ENCODE measurements around the gene NMNAT2. TPM values are rescaled to one million over a fixed set of nuclear protein-coding genes. Genes with fewer than 3 reads are reported as not detected.

NMNAT2 gene
- polyA plus RNA-seq, 3 donors, result 0.22 to 0.43 TPM; not detected in 1

- no peaks in the 10 kb centered on the region for H3K4me1 ChIP-seq (ENCODE audit: control insufficient read depth in 1 of 2, insufficient read depth in 2 of 2, low read length in 2 of 2)
- Mint-ChIP-seq H3K27ac (no peak overlapping the region), H3K36me3 (no peaks in the 10 kb centered on the region), H3K4me3 (no peak overlapping the region), H3K27me3 (ENCODE audit: low read depth in 3 of 3) (peaks cover 0 to 4% (median 1%) of the 10 kb centered on the region in 3 donors), H3K9me3 (peaks cover 0 to 3% (median 0%) of the 10 kb centered on the region in 7 donors), H3K4me1 (no peaks in the 10 kb centered on the region)
- H3K27ac ChIP-seq (ENCODE audit: low read depth in 1 of 2, low read length in 2 of 2), result no peak overlapping the region
- DNase-seq, result no peak
- H3K36me3 ChIP-seq (replicated peaks in 1 of 2; ENCODE audit: control insufficient read depth in 1 of 2, insufficient read depth in 2 of 2, low read length in 2 of 2), result no peaks in the 10 kb centered on the region
- peaks cover 0 to 7% of the 10 kb centered on the region in 2 donors for H3K9me3 ChIP-seq (replicated peaks in 1 of 2; ENCODE audit: control insufficient read depth in 1 of 2, insufficient read depth in 1 of 2, low read length in 2 of 2)
- no peak overlapping the region for H3K4me3 ChIP-seq (replicated peaks in 1 of 3; ENCODE audit: low read depth in 2 of 3, low read length in 3 of 3)
- no peaks in the 10 kb centered on the region for H4K20me1 ChIP-seq (ENCODE audit: insufficient read depth, low read length)
- TF ChIP-seq CTCF (IDR thresholded peaks at IDR 0.05), result no peak
- H3K79me2 ChIP-seq (ENCODE audit: insufficient read depth, low read length), result no peaks in the 10 kb centered on the region
- H3K27me3 ChIP-seq (ENCODE audit: control insufficient read depth in 2 of 2, insufficient read depth in 2 of 2, low read length in 2 of 2), result no peaks in the 10 kb centered on the region
- no peak overlapping the region for H3K9ac ChIP-seq (ENCODE audit: insufficient read depth, low read length, poor library complexity, severe bottlenecking)
- no peak overlapping the region for H2AFZ ChIP-seq (ENCODE audit: insufficient read depth, low read depth, low read length, poor library complexity, severe bottlenecking)
- WGBS (ENCODE audit: insufficient coverage), result 90% methylated on average over 5 of the region's 11 CpGs
- H3K4me2 ChIP-seq (replicated peaks; ENCODE audit: extremely low read depth, low read length, poor library complexity, severe bottlenecking), result no peak overlapping the region
- intact Hi-C loops (cut with micrococcal nuclease), result no loop called here
Observed at GRCh38 chr1:183291802-183292514, 126.2 kb downstream of the NMNAT2 start.

DNA sequence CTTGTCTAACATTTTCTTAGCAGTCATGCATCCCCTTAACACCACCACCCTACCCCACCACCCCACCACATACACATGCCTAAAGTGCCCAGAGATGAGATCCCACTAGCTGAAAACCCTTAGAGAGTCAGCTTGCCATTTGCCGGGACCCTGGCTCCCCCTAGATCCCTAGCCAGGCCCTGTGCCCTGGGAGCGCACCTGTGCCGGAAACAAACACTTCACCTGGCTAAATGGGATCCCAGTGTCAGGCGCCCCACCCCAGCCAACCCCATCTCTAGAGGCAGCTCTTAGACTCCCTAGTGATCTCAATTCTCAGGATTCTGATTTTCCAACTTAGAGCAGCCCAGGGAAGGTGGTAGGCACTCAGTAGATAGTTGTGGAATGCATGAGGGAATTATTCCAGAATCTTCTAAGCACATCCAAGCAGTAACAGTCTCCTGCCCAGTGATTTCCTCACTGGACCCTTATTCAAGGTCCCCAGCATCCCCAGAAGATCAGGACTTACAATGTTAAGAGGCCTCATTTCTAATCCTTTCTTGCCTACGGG is 126.9 kb downstream of the NMNAT2 start:
- peaks cover 0 to 3% (median 0%) of the 10 kb centered on the region in 7 donors for H3K9me3 Mint-ChIP-seq
- H3K4me1 Mint-ChIP-seq, result no peaks in the 10 kb centered on the region
- no peak overlapping the region for H3K4me3 ChIP-seq (replicated peaks in 1 of 3; ENCODE audit: low read depth in 2 of 3, low read length in 3 of 3)
- H3K4me1 ChIP-seq (ENCODE audit: control insufficient read depth in 1 of 2, insufficient read depth in 2 of 2, low read length in 2 of 2), result no peaks in the 10 kb centered on the region
- no peaks in the 10 kb centered on the region for H3K36me3 Mint-ChIP-seq
- H3K27me3 ChIP-seq (ENCODE audit: control insufficient read depth in 2 of 2, insufficient read depth in 2 of 2, low read length in 2 of 2), result no peaks in the 10 kb centered on the region
- no peak overlapping the region for H3K27ac ChIP-seq (ENCODE audit: low read depth in 1 of 2, low read length in 2 of 2)
- no peak overlapping the region for H3K4me3 Mint-ChIP-seq
- WGBS (ENCODE audit: insufficient coverage), result 100% methylated on average over 4 of the region's 5 CpGs
- no peak for TF ChIP-seq CTCF (IDR thresholded peaks at IDR 0.05)
- H3K27ac Mint-ChIP-seq, result no peak overlapping the region
- no peak overlapping the region for H3K9ac ChIP-seq (ENCODE audit: insufficient read depth, low read length, poor library complexity, severe bottlenecking)
- peaks cover 0 to 4% (median 0%) of the 10 kb centered on the region in 3 donors for H3K27me3 Mint-ChIP-seq (ENCODE audit: low read depth in 3 of 3)
- H3K9me3 ChIP-seq (replicated peaks in 1 of 2; ENCODE audit: control insufficient read depth in 1 of 2, insufficient read depth in 1 of 2, low read length in 2 of 2), result peaks cover 0 to 7% of the 10 kb centered on the region in 2 donors
- intact Hi-C loops (cut with micrococcal nuclease), result no loop called here
- H2AFZ ChIP-seq (ENCODE audit: insufficient read depth, low read depth, low read length, poor library complexity, severe bottlenecking), result no peak overlapping the region
- no peaks in the 10 kb centered on the region for H3K79me2 ChIP-seq (ENCODE audit: insufficient read depth, low read length)
- no peak overlapping the region for H3K4me2 ChIP-seq (replicated peaks; ENCODE audit: extremely low read depth, low read length, poor library complexity, severe bottlenecking)
- DNase-seq, result no peak
- no peaks in the 10 kb centered on the region for H4K20me1 ChIP-seq (ENCODE audit: insufficient read depth, low read length)
- no peaks in the 10 kb centered on the region for H3K36me3 ChIP-seq (replicated peaks in 1 of 2; ENCODE audit: control insufficient read depth in 1 of 2, insufficient read depth in 2 of 2, low read length in 2 of 2)

All from CD14-positive monocyte (primary cell).